Measurements from ENCODE around the gene KCNK7.

The KCNK7 gene

GRCh38 chr11:65630215-65630614 lies 34.6 kb upstream of the KCNK7 start:
- Histone ChIP-seq H3K27ac (no peak overlapping the region), H3K4me3 (ENCODE audit: low read depth in 1 of 2, low read length in 1 of 2) (no peak overlapping the region), H3K9me3 (no peaks in the 10 kb centered on the region), H3K4me1 (ENCODE audit: control insufficient read depth in 1 of 2, insufficient read depth in 1 of 2, low read depth in 1 of 2, low read length in 1 of 2) (peaks cover 3 to 6% of the 10 kb centered on the region in 2 experiments), H3K27me3 (no peaks in the 10 kb centered on the region), H3K36me3 (peaks cover 97% of the 10 kb centered on the region)
- no peak for TF ChIP-seq CTCF (IDR thresholded peaks at IDR 0.05)

GRCh38 chr11:65629579-65629978 lies 34.0 kb upstream of the KCNK7 start:
- no peak for TF ChIP-seq CTCF (IDR thresholded peaks at IDR 0.05)
- H3K36me3 ChIP-seq, result peaks cover 97% of the 10 kb centered on the region

GRCh38 chr11:65627202-65627601 lies 31.6 kb upstream of the KCNK7 start:
- H3K4me1 ChIP-seq (ENCODE audit: control insufficient read depth in 1 of 2, insufficient read depth in 1 of 2, low read depth in 1 of 2, low read length in 1 of 2), result peaks cover 3 to 6% of the 10 kb centered on the region in 2 experiments
- H3K36me3 ChIP-seq, result peaks cover 99% of the 10 kb centered on the region
- H3K4me3 ChIP-seq (ENCODE audit: low read depth in 1 of 2, low read length in 1 of 2), result no peak overlapping the region
- no peak for TF ChIP-seq CTCF (IDR thresholded peaks at IDR 0.05)
- no peaks in the 10 kb centered on the region for H3K27me3 ChIP-seq
- no peaks in the 10 kb centered on the region for H3K9me3 ChIP-seq
- no peak overlapping the region for H3K27ac ChIP-seq

More at GRCh38 chr11:65629579-65629978, 34.0 kb upstream of the KCNK7 start:
- Histone ChIP-seq H3K27ac (no peak overlapping the region), H3K9me3 (no peaks in the 10 kb centered on the region), H3K27me3 (no peaks in the 10 kb centered on the region), H3K4me1 (ENCODE audit: control insufficient read depth in 1 of 2, insufficient read depth in 1 of 2, low read depth in 1 of 2, low read length in 1 of 2) (peaks cover 3 to 6% of the 10 kb centered on the region in 2 experiments), H3K4me3 (ENCODE audit: low read depth in 1 of 2, low read length in 1 of 2) (no peak overlapping the region)

- Histone ChIP-seq H3K27ac (peak overlapping the region; percentile 65), H3K4me1 (ENCODE audit: control insufficient read depth in 1 of 2, insufficient read depth in 1 of 2, low read depth in 1 of 2, low read length in 1 of 2) (peaks cover 3 to 6% of the 10 kb centered on the region in 2 experiments), H3K9me3 (no peaks in the 10 kb centered on the region), H3K36me3 (peaks cover 99% of the 10 kb centered on the region), H3K27me3 (no peaks in the 10 kb centered on the region), H3K4me3 (ENCODE audit: low read depth in 1 of 2, low read length in 1 of 2) (no peak overlapping the region)
- TF ChIP-seq CTCF (IDR thresholded peaks at IDR 0.05), result peak; percentile 83
Measured at GRCh38 chr11:65625628-65626342, 30.2 kb upstream of the KCNK7 start.

GRCh38 chr11:65624931-65625627 lies 29.5 kb upstream of the KCNK7 start:
- Histone ChIP-seq H3K27me3 (no peaks in the 10 kb centered on the region), H3K27ac (no peak overlapping the region), H3K36me3 (peaks cover 99% of the 10 kb centered on the region), H3K9me3 (no peaks in the 10 kb centered on the region), H3K4me1 (ENCODE audit: control insufficient read depth in 1 of 2, insufficient read depth in 1 of 2, low read depth in 1 of 2, low read length in 1 of 2) (peaks cover 3 to 6% of the 10 kb centered on the region in 2 experiments), H3K4me3 (ENCODE audit: low read depth in 1 of 2, low read length in 1 of 2) (no peak overlapping the region)
- no peak for TF ChIP-seq CTCF (IDR thresholded peaks at IDR 0.05)

Measured in neutrophil (primary cell).